DMS53 treated with DMSO at 0.1 percent for 48 hours (cell line): Measurements from ENCODE around the gene CXCL6.

Source experiments
- DNase-seq: peaks from one replicate; lab custom pipeline; 2025; ENCODE audit not compliant: unreplicated experiment; lab: John Stamatoyannopoulos, UW

Gene CXCL6

DNA sequence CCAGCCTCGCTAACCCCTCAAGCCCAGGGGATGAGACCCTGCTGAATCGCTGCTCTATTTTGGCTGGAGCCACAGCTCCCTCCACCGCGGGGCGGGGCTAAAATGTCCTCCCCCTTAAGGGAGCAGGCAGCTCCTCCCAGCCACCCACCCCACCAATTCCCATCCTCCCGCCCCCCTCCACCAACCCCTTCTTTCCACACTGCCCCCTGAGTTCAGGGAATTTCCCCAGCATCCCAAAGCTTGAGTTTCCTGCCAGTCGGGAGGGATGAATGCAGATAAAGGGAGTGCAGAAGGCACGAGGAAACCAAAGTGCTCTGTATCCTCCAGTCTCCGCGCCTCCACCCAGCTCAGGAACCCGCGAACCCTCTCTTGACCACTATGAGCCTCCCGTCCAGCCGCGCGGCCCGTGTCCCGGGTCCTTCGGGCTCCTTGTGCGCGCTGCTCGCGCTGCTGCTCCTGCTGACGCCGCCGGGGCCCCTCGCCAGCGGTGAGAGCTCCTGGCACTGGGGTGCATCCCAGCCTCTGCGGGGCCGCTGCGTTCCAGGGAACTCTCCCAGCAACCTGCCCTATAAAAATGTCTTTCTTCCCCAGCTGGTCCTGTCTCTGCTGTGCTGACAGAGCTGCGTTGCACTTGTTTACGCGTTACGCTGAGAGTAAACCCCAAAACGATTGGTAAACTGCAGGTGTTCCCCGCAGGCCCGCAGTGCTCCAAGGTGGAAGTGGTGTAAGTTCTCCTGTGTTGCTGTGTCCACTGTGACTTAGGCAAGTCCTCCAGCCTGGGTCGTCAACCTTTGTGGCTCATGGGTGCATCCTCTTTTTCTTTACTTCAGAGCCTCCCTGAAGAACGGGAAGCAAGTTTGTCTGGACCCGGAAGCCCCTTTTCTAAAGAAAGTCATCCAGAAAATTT lies at the start of gene CXCL6:
TSS of gene CXCL6 (plus strand) at position 306 of the 907 bp plus-strand sequence. CDS start at position 379, 73 bp downstream.
- no peak for DNase-seq

DNA sequence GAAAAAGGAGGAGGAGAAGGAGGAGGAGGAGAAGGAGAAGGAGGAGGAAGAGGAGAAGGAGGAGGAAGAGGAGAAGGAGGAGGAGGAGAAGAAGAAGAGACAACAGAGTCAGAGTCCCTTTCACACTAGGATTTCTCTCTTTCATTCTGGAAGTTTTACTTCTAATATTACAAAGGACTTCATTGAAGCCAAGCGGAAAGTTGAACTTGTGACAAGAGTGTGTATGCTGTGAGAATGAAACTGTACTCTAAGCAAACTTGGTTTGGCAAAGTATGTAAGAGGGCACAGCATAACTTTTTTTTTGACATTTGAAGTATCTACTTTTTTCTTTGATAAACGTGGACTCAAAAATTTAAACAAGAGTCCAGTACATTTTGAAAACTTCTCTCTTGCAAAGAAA lies 48.1 kb upstream of the CXCL6 start:
- no peak for DNase-seq

DNA sequence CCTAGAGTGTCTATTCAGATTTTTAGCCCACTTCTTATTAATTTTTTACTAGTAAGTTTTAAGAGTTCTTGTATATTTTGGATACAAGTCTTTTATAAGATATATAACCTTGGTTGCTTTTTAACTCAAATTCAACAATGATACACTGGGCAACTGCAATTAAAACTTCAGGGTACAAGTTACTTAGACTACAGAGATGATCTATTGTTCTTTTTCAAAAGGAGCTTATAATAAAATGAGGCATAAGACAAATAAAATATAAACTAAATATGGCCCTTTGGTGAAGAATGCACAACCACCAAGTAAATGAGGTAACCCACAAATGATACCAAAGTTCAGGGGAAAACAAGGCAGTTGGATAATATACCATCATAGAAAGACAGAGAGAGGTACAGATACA lies 37.6 kb upstream of the CXCL6 start:
- DNase-seq: no peak

DNA sequence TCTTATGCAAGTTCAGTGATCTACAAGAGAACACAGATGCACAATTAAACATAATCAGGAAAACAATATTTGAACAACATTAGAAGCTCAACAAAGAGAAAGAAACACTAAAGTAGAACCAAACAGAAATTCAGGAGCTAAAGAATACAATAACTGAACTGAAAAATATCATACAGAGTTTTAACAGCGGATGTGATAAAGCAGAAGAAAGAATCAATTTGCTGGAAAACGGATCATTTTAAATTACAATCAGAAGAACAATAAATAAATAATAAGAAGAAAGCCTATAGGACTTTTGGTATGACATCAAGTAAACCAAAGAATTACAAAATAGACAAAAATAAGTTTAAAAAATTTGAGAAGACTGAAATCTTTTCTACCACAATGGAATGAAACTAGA lies 36.3 kb upstream of the CXCL6 start:
- DNase-seq: no peak

DNA sequence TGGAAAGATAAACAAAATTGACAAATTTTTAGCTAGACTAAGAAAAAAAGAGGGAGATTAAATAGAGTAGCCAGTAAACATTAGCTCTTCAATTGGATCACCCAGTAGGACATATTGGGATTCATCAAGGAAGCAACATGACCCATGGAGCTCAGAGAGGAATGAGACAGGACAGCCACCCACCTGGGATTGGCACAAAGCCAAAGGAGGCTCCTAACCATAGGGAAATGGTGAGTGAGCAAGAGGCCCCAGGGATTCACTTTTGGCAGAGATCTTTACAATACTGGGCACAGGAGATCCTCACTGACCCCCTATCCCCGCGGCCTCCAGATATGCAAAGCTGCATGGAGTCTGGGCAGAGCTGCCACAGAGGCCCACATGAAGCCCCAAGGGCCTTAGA lies 34.8 kb upstream of the CXCL6 start:
- no peak for DNase-seq

DNA sequence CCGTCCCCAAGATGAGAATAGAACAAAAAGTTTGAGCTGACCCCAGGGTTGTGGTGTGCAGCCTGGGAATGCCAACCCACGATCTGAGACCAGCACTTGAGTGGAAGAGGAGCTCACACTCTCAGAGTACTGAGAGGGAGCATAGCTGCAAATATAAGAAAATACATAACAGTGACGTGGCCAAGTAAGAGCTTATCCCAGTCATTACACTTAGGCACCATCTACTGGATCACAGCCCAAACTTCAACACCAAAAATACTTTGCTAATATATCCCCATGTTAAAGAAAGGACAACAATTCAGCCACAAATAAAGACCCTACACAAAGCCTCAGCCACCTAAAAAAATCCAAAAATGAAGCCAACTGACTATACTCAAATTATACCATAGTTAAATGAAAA lies 33.3 kb upstream of the CXCL6 start:
- DNase-seq: no peak

DNA sequence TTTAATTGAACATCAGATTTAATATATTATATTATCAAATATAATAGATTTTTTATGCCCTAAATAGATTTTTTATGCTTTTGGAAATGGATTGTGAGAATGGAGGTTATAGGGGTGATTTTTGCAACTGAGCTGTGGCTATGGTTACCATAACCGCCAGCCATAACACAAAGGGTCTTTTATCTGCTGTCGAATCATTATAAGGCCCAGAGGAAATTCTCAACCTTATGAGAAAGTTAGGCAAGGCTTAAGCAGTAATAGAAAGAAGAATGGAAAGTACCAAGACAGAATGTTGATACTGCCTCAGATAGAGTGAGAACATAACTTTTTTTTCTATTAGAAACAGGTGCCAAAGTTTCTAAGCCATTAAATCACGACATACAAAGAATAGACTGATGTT lies 26.3 kb upstream of the CXCL6 start:
- no peak for DNase-seq

DNA sequence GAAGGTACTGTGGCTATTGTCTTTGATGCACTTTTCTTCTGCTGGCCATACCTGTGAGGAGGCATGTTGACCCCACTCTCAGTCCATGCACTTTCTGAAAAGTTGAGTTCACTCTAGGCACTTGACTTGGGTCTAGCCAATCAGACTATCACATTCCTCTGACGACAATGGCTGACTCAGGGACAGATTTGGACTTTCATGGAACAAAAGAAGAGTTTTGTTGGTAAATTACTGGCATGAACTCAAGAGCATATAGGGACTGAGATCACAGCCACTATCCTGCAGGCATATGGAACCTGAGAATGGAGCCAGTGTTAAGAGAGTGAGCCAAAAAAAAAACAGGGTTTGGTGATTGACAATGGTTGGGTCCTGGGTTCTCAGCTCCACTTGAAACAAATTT lies 24.6 kb upstream of the CXCL6 start:
- no peak for DNase-seq

DNA sequence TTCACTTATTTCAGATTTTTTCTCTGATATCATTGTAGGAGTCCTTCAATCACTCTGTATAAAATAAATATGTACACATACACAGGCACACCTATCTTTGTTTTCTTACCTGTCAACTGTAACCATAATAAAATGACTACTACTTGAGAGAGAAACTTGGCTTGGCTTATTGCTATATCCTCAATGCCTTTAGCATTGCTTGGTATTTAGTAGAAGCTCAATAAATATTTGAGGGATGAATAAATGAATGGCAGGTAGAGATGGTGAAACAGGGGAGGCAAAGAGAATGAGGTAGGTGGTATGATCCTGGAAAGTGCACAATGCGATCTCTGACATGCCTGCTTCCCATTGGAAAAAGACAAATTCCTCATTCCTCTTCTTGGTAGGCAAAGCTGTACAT lies 21.8 kb upstream of the CXCL6 start:
- DNase-seq: no peak

DNA sequence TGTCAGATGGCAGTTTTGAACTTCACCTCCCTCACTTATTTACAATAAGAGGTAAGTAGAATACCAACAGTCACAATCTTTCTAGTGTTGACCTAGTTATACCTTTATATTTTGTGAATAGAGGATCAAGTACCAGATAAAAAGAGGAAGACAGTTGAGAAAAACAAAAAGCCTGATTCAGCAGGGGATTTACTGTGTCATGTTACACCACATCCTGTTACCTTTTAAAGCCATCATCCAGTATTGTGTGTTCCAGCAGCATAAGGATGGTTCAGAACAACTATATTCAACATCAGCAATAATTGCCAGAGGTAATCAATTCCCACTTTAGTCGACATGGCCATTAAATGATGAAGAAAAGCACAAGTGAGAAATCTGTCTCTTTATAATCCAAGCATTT lies 21.3 kb upstream of the CXCL6 start:
- DNase-seq: peak; percentile 38

DNA sequence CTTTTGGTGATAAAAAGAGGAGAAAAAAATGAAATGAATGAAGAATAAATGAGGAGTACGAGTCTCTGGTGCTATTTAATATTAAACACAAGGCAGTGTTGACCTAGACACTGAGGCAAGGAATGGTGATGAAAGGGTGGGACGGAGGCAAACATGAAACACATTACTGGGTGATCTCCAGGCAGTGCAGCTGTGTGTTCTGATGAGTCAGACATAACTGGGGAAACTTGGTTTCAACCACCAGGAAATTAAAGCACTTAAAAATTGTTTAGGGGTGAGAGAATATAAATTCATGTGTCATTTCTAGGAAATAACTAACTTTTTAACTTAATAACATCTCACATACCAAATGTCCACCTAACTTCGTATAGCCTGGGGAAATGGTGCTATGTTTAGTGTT lies 19.7 kb upstream of the CXCL6 start:
- peak; percentile 66 for DNase-seq

DNA sequence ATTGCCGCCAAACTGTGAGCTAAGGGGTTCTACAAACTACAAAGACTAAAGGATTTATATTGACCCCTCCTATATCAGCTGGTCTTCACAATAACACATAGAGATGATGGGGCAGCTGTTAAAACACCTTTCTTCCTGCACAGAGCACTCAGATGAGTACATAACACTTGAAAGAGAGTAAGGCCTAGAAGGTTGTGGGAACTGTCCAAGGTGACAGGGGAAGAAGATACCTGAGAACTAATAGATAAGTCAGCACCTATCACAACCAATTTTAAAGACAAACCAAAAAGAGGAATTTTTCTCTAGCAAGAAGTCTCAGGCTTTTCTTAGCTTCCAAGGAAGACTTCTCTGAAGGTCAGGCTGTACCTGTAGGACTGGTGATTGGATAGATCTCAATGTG lies 19.1 kb upstream of the CXCL6 start:
- DNase-seq: peak; percentile 84

DNA sequence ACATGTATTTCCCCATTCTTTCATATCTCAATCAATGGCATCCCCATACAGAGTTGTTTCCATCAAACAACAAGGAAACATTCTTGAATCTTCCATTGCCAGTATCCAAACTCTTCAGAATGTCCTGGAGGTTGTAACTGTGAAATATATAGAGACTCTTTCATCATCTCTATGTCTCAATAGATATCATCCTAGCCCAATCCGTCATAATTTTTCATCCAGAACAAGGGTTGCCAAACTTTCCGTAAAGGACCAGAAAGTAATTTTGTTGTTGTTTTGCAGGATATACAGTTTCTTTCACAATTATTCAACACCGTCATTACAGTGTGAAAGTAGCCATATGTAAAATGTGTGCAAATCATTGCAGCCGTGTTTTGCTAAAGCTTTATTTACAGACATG lies 15.2 kb upstream of the CXCL6 start:
- DNase-seq: no peak

DNA sequence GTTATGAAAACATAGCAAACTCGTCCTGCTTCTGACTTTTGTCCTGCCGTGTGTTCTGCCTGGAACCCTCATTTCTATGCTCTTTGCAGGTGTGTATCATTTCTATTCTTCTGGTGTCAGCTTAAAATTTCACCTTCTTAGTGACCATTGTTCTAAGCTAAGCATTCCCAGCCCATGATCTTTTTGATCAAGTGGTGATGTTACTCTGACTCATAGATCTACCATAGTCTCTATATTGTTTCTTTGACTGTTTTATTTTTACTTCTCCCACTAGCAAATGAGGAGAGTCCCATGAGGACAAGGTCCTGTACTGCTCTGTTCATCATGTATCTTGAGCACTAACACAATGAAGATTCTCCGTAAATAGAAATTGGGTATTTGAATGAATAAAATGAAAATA lies 14.1 kb upstream of the CXCL6 start:
- no peak for DNase-seq

DNA sequence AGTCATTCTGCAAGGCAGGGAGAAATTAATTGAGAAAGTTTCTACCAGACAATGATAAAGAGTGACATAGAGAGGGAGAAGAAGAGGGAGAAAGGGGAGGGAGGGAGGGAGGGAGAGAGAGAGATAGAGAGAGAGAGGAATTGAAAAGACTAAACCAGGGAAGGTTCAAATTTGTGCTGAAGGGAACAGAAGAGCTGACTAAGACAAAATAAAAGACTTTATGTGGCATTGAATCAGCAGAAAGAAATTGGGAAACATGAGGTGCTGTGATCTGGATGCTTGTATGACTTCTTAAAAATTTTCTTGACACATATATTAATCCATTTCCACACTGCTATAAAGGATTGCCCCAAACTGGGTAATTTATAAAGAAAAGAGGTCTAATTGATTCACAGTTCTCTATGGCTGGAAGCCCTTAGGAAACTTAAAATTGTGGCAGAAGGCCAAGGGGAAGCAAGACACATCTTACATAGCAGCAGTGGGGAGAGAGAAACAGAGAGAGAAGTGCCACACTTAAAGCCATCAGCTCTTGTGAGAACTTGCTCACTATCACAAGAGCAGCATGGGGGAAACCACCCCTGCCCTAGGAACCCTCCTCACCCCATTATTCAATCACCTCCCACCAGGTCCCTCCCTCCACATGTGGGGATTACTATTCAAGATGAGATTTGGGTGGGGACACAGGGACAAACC lies 13.5 kb upstream of the CXCL6 start:
- no peak for DNase-seq

DNA sequence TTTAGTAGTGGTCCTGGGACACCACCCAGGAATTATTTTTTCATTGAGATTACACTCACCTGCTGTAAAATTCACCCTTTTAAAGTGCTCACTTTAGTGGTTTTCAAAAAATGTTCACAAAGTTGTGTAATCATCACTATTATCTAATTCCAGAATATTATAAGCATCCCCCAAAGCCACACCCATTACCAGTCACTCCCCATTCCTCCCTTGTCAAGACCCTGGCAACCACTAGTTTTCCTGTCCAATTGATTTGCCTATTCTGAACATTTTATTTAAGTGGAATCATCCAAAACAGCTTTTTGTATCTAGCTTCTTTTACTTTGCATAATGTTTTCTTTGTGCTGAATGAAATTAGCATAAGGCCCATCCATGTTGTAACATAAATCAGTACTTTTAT lies 12.7 kb upstream of the CXCL6 start:
- no peak for DNase-seq

DNA sequence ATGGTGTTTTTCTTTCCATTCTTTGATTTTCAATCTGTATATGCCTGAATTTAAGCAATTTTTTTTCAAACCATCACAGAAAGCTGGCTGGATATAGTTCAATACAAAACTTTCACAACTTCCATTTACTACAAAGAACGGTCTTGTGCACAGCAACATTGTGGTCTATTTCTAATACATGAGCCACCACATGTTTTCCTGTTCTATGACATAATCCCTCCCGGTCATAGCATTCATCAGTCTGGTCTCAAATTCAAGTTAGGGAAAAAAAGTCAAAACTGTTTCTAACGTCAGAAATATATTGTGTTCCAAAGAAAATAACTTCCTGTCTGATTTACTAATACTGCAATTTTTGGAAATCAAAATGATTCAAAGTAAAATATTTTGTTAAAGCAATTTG lies 7.5 kb upstream of the CXCL6 start:
- no peak for DNase-seq

DNA sequence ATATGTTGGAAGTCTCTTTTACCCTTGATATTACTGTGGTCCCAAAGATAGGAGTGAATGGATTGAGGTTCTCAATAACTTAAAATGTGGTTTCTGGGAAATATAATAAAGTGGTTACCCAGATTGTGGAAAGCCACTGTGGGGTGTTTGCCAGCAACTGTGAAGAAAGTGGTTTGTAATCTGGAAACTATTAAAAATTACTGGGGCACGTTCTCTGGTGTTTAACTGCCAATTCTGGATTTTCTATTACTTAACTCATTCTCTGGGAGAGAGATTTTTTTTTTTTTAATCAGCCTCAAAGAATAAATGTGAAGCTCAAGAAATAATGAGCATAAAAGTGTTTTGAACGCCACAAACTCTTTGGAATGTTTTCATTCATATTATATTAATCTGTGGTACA lies 4.9 kb upstream of the CXCL6 start:
- no peak for DNase-seq

DNA sequence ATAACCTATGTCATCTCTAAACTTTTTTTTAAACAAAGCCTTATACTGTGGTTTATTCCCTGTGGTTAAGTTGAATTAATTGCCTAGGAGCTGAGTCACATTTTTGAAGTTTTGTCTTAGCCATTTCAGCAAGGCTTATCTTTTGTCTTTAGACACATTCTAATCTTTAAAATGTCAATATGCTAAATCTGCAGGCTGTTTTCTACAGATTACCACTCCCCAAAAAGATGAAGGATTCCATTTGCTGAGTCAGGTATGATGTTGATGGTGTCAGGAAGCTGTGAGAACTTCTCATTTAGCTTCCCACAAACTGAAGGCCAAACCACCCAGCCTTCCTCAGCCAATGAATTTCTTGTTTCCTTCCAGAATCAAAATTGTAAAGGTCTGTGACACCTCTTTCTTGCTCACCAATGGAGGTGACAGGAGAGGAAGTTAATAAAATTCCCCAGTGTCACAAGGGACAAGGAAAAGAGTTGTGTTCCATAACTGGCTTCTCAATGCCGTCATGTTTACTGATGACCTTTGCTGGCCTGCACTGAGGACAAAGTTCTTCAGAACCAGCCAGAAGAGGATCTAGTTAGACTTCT lies 3.7 kb upstream of the CXCL6 start:
- DNase-seq: no peak

DNA sequence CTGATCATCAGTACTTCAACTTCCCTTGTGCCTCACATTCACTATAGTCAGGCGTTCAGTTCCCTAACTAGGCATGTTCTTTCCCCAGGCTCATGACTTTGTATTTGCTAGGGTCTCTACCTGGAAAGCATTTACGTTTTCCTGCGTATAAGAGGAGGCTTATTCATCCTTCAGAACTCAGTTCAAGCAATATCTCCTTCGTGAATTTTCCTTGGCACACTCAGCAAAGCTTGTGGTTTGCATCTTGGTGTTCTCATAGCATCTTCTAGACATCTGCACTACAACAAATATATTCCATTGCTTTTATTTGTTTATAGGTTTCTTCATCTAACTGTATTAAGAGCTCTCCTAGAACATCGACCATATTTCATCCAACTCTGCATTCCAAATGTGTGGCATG lies 2.6 kb downstream of the CXCL6 start:
- DNase-seq: no peak

DNA sequence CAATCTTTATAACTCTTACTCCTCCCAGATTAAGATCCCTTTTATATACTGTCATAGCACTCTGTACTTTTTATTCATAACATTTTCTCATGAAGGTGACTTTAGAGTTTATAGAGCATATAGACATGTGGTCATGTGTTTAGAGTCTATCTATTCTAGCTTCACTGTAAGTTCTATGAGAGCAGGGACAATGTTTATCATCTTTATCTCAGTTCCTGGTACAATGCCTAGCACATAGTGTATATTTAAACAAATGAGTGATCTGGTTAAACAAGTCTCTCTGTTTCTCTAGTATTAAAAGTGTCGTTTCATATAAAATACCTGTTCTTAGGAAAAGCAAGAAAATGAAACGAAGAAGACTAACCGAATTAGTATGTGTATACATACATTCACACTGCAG lies 3.2 kb downstream of the CXCL6 start:
- no peak for DNase-seq

DNA sequence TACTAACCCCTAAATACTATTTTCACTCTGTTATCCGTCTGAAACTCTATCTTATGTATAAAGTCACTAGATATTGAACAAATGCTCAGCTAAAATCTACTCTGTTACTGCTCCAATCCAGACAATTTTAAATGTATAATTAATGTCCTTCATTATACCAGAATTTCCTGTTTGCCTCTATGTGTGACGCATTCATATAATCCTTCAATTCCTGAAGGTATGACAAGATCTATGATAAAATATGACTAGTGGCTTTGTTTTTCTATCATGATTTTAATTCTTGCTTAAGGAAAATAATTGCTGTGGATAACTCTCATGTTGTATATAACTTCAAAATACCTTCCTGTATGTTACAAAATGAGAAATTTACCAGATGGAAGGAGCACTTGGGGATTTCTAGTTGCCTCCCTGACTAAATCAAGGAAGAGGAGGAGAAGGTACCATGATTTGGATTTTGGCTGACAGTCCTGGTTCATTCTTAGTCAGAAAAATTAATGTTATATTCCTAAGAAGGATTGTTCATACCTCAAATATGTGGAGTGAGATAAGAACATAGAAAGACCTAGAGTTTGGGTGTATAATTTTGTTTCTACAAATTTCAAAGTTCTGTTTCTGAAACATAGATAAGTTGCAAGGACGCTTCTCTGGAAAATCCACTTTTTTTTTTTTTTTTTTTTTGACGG lies 4.9 kb downstream of the CXCL6 start:
- no peak for DNase-seq
